Keratinocyte (primary cell): Measurements from ENCODE around the gene STX18. TPM values are rescaled to one million over a fixed set of nuclear protein-coding genes. Genes with fewer than 3 reads are reported as not detected.
"Not testable (repeated sequence)": the region's sequence is repeated elsewhere in the genome, so short reads cannot be mapped to it uniquely, and the experiment has no call there.

Source experiments
- DNase-seq: peaks from one replicate; pipeline ENCODE4 v3.0.0-alpha.2; 2011; ENCODE audit warnings: low read depth, missing footprints, low spot score
- FAIRE-seq: peaks from 2 replicates; lab custom pipeline; 2011; peaks lifted over from hg19 to GRCh38; lab: Jason Lieb, UNC
- H2AFZ ChIP-seq: 2 replicates; pipeline ENCODE4 v1.6.0; 2012; ENCODE audit warnings: low read length, control low read depth, inconsistent platforms; ENCODE audit not compliant: control insufficient read depth
- H3K27ac ChIP-seq: 2 replicates; pipeline ENCODE4 v1.5.1; 2011; ENCODE audit warnings: low read length; ENCODE audit not compliant: control insufficient read depth, insufficient read depth
- H3K27me3 ChIP-seq: 3 replicates; pipeline ENCODE4 v1.6.0; 2011; ENCODE audit warnings: low read length; ENCODE audit not compliant: control insufficient read depth, insufficient read depth; ENCODE audit errors: extremely low read depth
- H3K36me3 ChIP-seq, 2 experiments: 2 replicates in 1 of 2; 3 replicates in 1 of 2; pipeline ENCODE4 v1.5.1; 2011; ENCODE audit warnings: low read length in 2 of 2, mild to moderate bottlenecking in 1 of 2; ENCODE audit not compliant: control insufficient read depth in 2 of 2, insufficient read depth in 2 of 2; ENCODE audit errors: extremely low read depth in 1 of 2
- H3K4me1 ChIP-seq: 3 replicates; pipeline ENCODE4 v1.5.1; 2011; ENCODE audit warnings: low read length; ENCODE audit not compliant: control insufficient read depth, insufficient read depth; ENCODE audit errors: extremely low read depth
- H3K4me2 ChIP-seq: 3 replicates; pipeline ENCODE4 v1.6.0; 2011; ENCODE audit warnings: low read depth, low read length; ENCODE audit not compliant: control insufficient read depth, insufficient read depth; ENCODE audit errors: extremely low read depth
- H3K4me3 ChIP-seq, 3 experiments: fragments of 200-600 bp in 1 of 3; sonication (generic) in 1 of 3; 2 replicates in 2 of 3; 3 replicates in 1 of 3; pipeline ENCODE4 v1.5.1; 2011 to 2016; ENCODE audit warnings: low read length in 3 of 3, mild to moderate bottlenecking in 3 of 3, control low read depth in 2 of 3, inconsistent platforms in 1 of 3, low read depth in 1 of 3, mixed read lengths in 1 of 3, mixed run types in 1 of 3, moderate library complexity in 1 of 3; ENCODE audit not compliant: control insufficient read depth in 2 of 3, insufficient read depth in 2 of 3; ENCODE audit errors: extremely low read depth in 1 of 3
- H3K79me2 ChIP-seq: 2 replicates; pipeline ENCODE4 v1.6.0; 2012; ENCODE audit warnings: low read length; ENCODE audit not compliant: control insufficient read depth, insufficient read depth
- H3K9ac ChIP-seq: 3 replicates; pipeline ENCODE4 v1.6.0; 2011; ENCODE audit warnings: low read length; ENCODE audit not compliant: control insufficient read depth, insufficient read depth; ENCODE audit errors: extremely low read depth
- H3K9me1 ChIP-seq: 3 replicates; pipeline ENCODE4 v1.6.0; 2011; ENCODE audit warnings: low read length; ENCODE audit not compliant: control insufficient read depth, insufficient read depth; ENCODE audit errors: extremely low read depth
- H3K9me3 ChIP-seq: 2 replicates; pipeline ENCODE4 v1.5.1; 2012; ENCODE audit warnings: low read depth, low read length; ENCODE audit not compliant: control insufficient read depth
- H4K20me1 ChIP-seq: 3 replicates; pipeline ENCODE4 v1.6.0; 2011; ENCODE audit warnings: low read length; ENCODE audit not compliant: control insufficient read depth, insufficient read depth; ENCODE audit errors: extremely low read depth
- CTCF ChIP-seq, 3 experiments: IDR thresholded peaks in 1 of 3; conservative IDR thresholded peaks in 1 of 3; optimal IDR thresholded peaks in 1 of 3; 2 replicates in 2 of 3; 3 replicates in 1 of 3; pipeline versions ENCODE3 to v1.5.1; 2011; ENCODE audit warnings: low read length in 3 of 3, mild to moderate bottlenecking in 3 of 3, moderate library complexity in 2 of 3, control low read depth in 1 of 3, inconsistent platforms in 1 of 3; ENCODE audit not compliant: insufficient read depth in 2 of 3; ENCODE audit errors: extremely low read depth in 1 of 3
- EZH2 ChIP-seq: IDR thresholded peaks from one replicate; pipeline ENCODE4 v1.6.1; 2012; ENCODE audit warnings: inconsistent platforms, mild to moderate bottlenecking, low read length, moderate library complexity
- dilution Hi-C: fragments of 300-500 bp; cut with MboI; formaldehyde crosslinking; loops from one replicate; pipeline ENCODE4 v1.7.0; 2020; ENCODE audit warnings: low sequenced_read_pairs; ENCODE audit not compliant: extremely low pct_ligation_motif_present
- polyA plus RNA-seq, 5 experiments: library from polyadenylated mRNA; depleted of rRNA in 3 of 5; stranded (reverse) in 3 of 5; stranded (forward) in 1 of 5; unstranded in 1 of 5; fragments of >200 nt; gene quantifications; 1 replicate in 1 of 5; 2 replicates in 3 of 5; 3 replicates in 1 of 5; pipeline versions ENCODE4 v1.2.1 to v1.2.3, GENCODE V29; 2011 to 2012; ENCODE audit warnings: missing spikeins in 2 of 5, low read depth in 1 of 5, low replicate concordance in 1 of 5

Gene STX18
- polyA plus RNA-seq, 1 donor (not counting 4 experiments of a cell fraction or from before 2014, with no cell fraction given) = 21.6 TPM

- H3K9ac ChIP-seq = no peak overlapping the region
- no peaks in the 10 kb centered on the region for H3K9me1 ChIP-seq
- FAIRE-seq (no peak), DNase-seq (no peak)
- H2AFZ ChIP-seq = no peak overlapping the region
- H3K36me3 ChIP-seq = peaks cover 12 to 24% of the 10 kb centered on the region in 2 experiments
- dilution Hi-C loops = no loop called here
- H3K27ac ChIP-seq = no peak overlapping the region
- no peaks in the 10 kb centered on the region for H3K9me3 ChIP-seq
- no peaks in the 10 kb centered on the region for H4K20me1 ChIP-seq
- no peaks in the 10 kb centered on the region for H3K79me2 ChIP-seq
- H3K4me2 ChIP-seq = no peak overlapping the region
- H3K27me3 ChIP-seq = no peaks in the 10 kb centered on the region
- TF ChIP-seq CTCF (optimal IDR thresholded peaks at IDR 0.05 in 1 of 3, IDR thresholded peaks at IDR 0.05 in 1 of 3, conservative IDR thresholded peaks at IDR 0.05 in 1 of 3; ENCODE audit: extremely low read depth in 1 of 3, insufficient read depth in 2 of 3, low read length in 3 of 3) = no peak
- no peak for TF ChIP-seq EZH2
- H3K4me1 ChIP-seq = no peaks in the 10 kb centered on the region
- no peak overlapping the region for H3K4me3 ChIP-seq
Measured at GRCh38 chr4:4422856-4423499, 118.9 kb downstream of the STX18 start.

GRCh38 chr4:4422117-4422516 lies 119.7 kb downstream of the STX18 start:
- FAIRE-seq, H3K4me3 ChIP-seq, DNase-seq, H3K9ac ChIP-seq, dilution Hi-C loops, H3K79me2 ChIP-seq, H3K4me1 ChIP-seq, H4K20me1 ChIP-seq, H3K27me3 ChIP-seq, H3K9me3 ChIP-seq, H3K9me1 ChIP-seq, H2AFZ ChIP-seq, H3K27ac ChIP-seq, H3K4me2 ChIP-seq: not testable (repeated sequence)
- peaks cover 12 to 28% of the 10 kb centered on the region in 2 experiments for H3K36me3 ChIP-seq

GRCh38 chr4:4421356-4421755 lies 120.5 kb downstream of the STX18 start:
- Histone ChIP-seq H2AFZ (no peak overlapping the region), H3K79me2 (no peaks in the 10 kb centered on the region), H3K27me3 (no peaks in the 10 kb centered on the region), H3K27ac (no peak overlapping the region), H3K9me3 (no peaks in the 10 kb centered on the region), H3K4me2 (no peak overlapping the region), H4K20me1 (no peaks in the 10 kb centered on the region), H3K36me3 (peaks cover 14 to 28% of the 10 kb centered on the region in 2 experiments), H3K9me1 (no peaks in the 10 kb centered on the region), H3K4me1 (no peaks in the 10 kb centered on the region), H3K9ac (no peak overlapping the region), H3K4me3 (no peak overlapping the region)
- dilution Hi-C loops = no loop called here
- DNase-seq = no peak
- FAIRE-seq = no peak
- no peak for TF ChIP-seq CTCF (optimal IDR thresholded peaks at IDR 0.05 in 1 of 3, IDR thresholded peaks at IDR 0.05 in 1 of 3, conservative IDR thresholded peaks at IDR 0.05 in 1 of 3; ENCODE audit: extremely low read depth in 1 of 3, insufficient read depth in 2 of 3, low read length in 3 of 3)
- TF ChIP-seq EZH2 = no peak
